ENCODE data around the gene XRCC1. TPM values are rescaled to one million over a fixed set of nuclear protein-coding genes. Genes with fewer than 3 reads are reported as not detected.

XRCC1 gene
- total RNA-seq, 1 experiment from 2014 or later, result 45.1 TPM

DNA sequence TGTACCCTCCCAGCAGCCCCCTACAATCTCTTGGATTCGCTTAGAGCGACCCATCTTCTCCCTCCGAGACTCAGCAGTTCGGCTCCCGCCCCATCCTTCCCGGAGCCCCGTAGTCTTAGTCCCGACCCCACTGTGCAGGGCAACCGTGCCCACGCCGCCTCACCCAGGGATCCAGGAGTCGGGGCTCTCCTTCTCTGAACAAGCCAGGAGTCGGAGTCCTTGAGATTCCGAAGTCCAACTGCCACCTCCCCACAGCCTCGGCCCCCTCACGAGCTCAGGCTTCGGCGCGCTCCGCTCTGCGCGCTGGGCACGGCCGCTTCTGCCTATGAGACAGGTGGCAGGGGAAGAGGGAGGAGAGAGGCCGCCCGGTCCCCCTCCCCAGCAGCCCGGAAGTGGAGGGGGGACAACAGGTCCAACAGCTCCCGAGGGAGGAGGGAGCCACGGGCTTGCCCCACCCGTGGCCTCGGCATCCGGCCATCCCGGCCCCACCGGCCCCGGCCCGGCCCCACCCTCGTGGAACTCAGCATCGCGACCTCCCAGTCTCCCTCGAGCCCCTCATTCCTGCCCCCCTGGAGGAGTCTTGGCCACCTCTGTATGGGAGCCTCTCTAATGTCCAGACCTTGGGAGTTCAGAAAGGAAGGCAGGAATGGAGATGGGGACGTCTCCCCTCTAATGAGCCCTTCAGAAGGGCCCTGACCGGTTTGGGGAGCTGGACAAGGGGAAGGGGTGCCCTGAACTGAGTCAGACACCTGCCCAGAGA is 70.7 kb downstream of the XRCC1 start, which contains the start of gene PHLDB3:
Gene PHLDB3, minus strand, starts transcription at position 321 of the 760 bp plus-strand sequence. CDS start 628 bp downstream, outside the sequence.
- Histone ChIP-seq H3K9me2 (ENCODE audit: insufficient read depth) (no peaks in the 10 kb centered on the region), H4K20me1 (ENCODE audit: insufficient read depth) (no peaks in the 10 kb centered on the region), H3K9me3 (ENCODE audit: insufficient read depth, low read depth) (no peaks in the 10 kb centered on the region), H3K4me2 (peak within 1 kb of the TSS; percentile 91), H2AFZ (peak within 1 kb of the TSS; percentile 90), H3K27me3 (ENCODE audit: insufficient read depth, low read depth) (no peaks in the 10 kb centered on the region), H3K36me3 (ENCODE audit: low read depth) (no peaks in the 10 kb centered on the region; the same call in 1 of the 2 replicates), H3K4me3 (peak within 1 kb of the TSS; percentile 74), H3K79me2 (ENCODE audit: low read depth) (peaks cover 14% of the 10 kb centered on the region), H3F3A (ENCODE audit: insufficient read depth, low read depth) (peaks cover 23% of the 10 kb centered on the region; the same call in 1 of the 2 replicates), H3K4me1 (replicated peaks; ENCODE audit: insufficient read depth) (peaks cover 11% of the 10 kb centered on the region), H3K27ac (peak within 1 kb of the TSS; percentile 63)
- intact Hi-C loops (cut with micrococcal nuclease; ENCODE audit: unreplicated experiment), result loop anchor here (1.0 kb wide), 1 partner anchor 39 kb away; the partner anchor contains the start of gene LYPD3
- ChIA-PET CTCF (interaction anchor here (0.6 to 2.1 kb wide), 2 partner anchors 15 to 253 kb away, joined by 3 to 4 read pairs; no protein-coding TSS in a partner anchor), POLR2A (ENCODE audit: unreplicated experiment) (interaction anchor here (0.6 to 0.7 kb wide), 3 partner anchors 42 to 158 kb away, joined by 3 to 4 read pairs (median 3); no protein-coding TSS in a partner anchor)
- DNase-seq, result peak; percentile 50 to 75
- BruUV-seq (replicated peaks), result TSS peak; percentile 57
- TF ChIP-seq, protein P1, sequence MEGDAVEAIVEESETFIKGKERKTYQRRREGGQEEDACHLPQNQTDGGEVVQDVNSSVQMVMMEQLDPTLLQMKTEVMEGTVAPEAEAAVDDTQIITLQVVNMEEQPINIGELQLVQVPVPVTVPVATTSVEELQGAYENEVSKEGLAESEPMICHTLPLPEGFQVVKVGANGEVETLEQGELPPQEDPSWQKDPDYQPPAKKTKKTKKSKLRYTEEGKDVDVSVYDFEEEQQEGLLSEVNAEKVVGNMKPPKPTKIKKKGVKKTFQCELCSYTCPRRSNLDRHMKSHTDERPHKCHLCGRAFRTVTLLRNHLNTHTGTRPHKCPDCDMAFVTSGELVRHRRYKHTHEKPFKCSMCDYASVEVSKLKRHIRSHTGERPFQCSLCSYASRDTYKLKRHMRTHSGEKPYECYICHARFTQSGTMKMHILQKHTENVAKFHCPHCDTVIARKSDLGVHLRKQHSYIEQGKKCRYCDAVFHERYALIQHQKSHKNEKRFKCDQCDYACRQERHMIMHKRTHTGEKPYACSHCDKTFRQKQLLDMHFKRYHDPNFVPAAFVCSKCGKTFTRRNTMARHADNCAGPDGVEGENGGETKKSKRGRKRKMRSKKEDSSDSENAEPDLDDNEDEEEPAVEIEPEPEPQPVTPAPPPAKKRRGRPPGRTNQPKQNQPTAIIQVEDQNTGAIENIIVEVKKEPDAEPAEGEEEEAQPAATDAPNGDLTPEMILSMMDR (conservative IDR thresholded peaks at IDR 0.05), result 0 out of 2 replicates have a peak, but pooled peaks have one; percentile 29
- TF ChIP-seq EZH2 (IDR thresholded peaks at IDR 0.05; ENCODE audit: low read depth), result no peak

DNA sequence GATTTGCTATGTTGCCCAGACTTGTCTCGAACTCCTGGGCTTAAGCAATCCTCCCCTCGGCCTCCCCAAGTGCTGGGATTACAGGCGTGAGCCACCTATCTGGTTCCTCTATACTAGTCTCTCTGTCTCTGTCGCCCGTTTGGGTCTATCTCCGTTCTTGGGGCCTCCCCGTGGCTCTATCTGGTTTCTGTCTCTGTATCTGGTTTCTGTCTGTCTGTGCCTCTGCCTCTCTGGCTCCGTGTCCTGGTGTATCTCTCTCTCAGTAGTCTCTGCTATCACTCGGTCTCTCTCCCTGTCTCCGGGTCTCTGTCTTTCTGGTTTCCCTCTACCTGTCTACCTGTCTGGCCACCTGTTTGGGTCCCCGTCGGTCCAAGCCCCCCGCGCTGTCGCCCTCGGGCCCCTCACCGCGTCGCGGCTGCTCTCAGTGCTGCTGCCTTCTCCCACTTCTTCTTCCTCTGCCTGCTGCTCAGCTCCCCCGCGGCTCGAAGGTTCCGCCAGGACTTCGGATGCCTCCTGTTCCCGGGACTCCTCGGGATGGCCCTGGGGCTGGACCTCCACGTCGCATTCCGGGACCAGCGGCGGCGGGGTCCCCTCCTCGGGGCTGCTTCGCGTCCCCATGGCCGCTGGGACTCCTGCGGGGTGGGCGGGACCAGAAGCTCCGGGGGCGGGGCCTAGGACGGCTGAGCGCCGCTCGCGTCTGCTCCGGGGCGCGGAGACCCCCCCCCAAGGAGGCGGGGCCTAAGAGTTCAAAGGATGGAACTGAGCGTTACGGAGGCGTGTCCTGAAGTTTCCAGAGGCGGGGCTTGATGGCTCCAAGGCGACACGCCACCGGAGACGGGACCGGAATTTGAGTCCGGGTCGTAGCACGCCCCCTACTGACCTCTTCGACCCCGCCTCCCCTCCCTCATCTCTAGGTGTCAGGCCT is 71.6 kb downstream of the XRCC1 start:
- no peak for TF ChIP-seq EZH2 (IDR thresholded peaks at IDR 0.05; ENCODE audit: low read depth)
- TF ChIP-seq, protein P1 (conservative IDR thresholded peaks at IDR 0.05), result no peak
- intact Hi-C loops (cut with micrococcal nuclease; ENCODE audit: unreplicated experiment), result loop anchor here (1.0 kb wide), 1 partner anchor 38 kb away; the partner anchor contains the start of gene LYPD3
- ChIA-PET POLR2A (ENCODE audit: unreplicated experiment) (interaction anchor here (0.6 to 0.7 kb wide), 4 partner anchors 23 to 159 kb away, joined by 3 to 4 read pairs (median 4); no protein-coding TSS in a partner anchor), CTCF (interaction anchor here (0.6 to 2.1 kb wide), 4 partner anchors 15 to 254 kb away, joined by 3 to 4 read pairs (median 4); partner anchors contain the start of gene ZNF575)
- no peaks in the 10 kb centered on the region for H3K9me2 ChIP-seq (ENCODE audit: insufficient read depth)
- H3K27ac ChIP-seq, result peak overlapping the region; percentile 63
- H3F3A ChIP-seq (ENCODE audit: insufficient read depth, low read depth), result peaks cover 24% of the 10 kb centered on the region; the same call in 1 of the 2 replicates
- no peaks in the 10 kb centered on the region for H3K27me3 ChIP-seq (ENCODE audit: insufficient read depth, low read depth)
- H2AFZ ChIP-seq, result peak overlapping the region; percentile 90
- peak overlapping the region; percentile 74 for H3K4me3 ChIP-seq
- peaks cover 11% of the 10 kb centered on the region for H3K4me1 ChIP-seq (replicated peaks; ENCODE audit: insufficient read depth)
- BruUV-seq (replicated peaks), result no TSS peak
- peak; percentile 83 to 94 for DNase-seq
- no peaks in the 10 kb centered on the region for H3K9me3 ChIP-seq (ENCODE audit: insufficient read depth, low read depth)
- H4K20me1 ChIP-seq (ENCODE audit: insufficient read depth), result no peaks in the 10 kb centered on the region
- peaks cover 14% of the 10 kb centered on the region for H3K79me2 ChIP-seq (ENCODE audit: low read depth)
- H3K36me3 ChIP-seq (ENCODE audit: low read depth), result no peaks in the 10 kb centered on the region; the same call in 1 of the 2 replicates
- peak overlapping the region; percentile 91 for H3K4me2 ChIP-seq
